ENCODE data around the gene CYP27B1. TPM values are rescaled to one million over a fixed set of nuclear protein-coding genes. Genes with fewer than 3 reads are reported as not detected.
A peak's percentile ranks its signal among the peaks of the same experiment; 100 is the strongest.

Gene CYP27B1
- total and polyA plus RNA-seq, 9 of the 15 experiments (the other 6 are each of a cell fraction or from before 2014, with no cell fraction given): 0.18 to 4.2 (median 1.8) TPM

DNA sequence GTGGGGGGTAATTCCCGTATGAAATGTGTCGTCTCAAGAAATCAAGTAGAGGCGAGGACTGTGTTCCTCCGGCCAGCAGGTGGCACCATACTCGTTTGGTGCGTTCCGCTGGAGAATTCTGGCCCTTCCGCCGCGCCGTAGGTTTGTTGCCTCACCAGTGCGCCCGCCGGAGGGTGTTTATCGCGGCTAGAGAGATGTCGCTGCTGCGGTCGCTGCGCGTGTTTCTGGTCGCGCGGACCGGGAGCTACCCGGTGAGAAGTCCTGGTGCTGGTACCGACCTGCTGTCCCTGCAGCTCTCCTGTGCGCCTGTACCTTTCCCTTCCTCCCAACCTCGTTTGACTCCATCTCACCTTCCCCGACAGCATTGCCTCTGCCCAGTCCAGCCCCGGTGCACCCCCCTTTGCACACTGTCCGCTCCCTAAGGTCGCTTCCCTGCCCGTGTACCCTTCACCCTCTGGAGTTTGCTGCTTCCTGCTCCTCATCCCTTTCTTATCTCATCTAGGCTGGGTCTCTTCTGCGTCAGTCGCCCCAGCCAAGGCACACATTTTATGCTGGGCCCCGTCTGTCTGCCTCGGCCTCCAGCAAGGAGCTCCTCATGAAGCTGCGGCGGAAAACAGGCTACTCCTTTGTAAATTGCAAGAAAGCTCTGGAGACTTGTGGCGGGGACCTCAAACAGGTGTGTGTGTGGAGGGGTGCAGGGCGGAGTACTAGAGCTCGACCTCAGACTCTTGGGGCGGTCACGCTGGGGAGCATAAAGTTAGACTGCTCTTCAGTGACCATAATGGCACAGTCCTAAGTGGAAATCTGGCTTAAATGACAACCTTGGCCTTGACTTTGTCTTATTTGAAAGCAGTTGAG lies 16.0 kb upstream of the CYP27B1 start, which contains the start of gene TSFM (continued):
- TF ChIP-seq, protein P1, sequence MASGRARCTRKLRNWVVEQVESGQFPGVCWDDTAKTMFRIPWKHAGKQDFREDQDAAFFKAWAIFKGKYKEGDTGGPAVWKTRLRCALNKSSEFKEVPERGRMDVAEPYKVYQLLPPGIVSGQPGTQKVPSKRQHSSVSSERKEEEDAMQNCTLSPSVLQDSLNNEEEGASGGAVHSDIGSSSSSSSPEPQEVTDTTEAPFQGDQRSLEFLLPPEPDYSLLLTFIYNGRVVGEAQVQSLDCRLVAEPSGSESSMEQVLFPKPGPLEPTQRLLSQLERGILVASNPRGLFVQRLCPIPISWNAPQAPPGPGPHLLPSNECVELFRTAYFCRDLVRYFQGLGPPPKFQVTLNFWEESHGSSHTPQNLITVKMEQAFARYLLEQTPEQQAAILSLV (tag; IDR thresholded peaks at IDR 0.05): peak; percentile 67; the same call in 1 of the 2 replicates
- no peak for TF ChIP-seq ZBTB7A (IDR thresholded peaks at IDR 0.05; ENCODE audit: borderline replicate concordance, control insufficient read depth, low read depth, low read length)
- TF ChIP-seq, protein P2, sequence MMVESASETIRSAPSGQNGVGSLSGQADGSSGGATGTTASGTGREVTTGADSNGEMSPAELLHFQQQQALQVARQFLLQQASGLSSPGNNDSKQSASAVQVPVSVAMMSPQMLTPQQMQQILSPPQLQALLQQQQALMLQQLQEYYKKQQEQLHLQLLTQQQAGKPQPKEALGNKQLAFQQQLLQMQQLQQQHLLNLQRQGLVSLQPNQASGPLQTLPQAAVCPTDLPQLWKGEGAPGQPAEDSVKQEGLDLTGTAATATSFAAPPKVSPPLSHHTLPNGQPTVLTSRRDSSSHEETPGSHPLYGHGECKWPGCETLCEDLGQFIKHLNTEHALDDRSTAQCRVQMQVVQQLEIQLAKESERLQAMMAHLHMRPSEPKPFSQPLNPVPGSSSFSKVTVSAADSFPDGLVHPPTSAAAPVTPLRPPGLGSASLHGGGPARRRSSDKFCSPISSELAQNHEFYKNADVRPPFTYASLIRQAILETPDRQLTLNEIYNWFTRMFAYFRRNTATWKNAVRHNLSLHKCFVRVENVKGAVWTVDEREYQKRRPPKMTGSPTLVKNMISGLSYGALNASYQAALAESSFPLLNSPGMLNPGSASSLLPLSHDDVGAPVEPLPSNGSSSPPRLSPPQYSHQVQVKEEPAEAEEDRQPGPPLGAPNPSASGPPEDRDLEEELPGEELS (CRISPR knock-in tag; IDR thresholded peaks at IDR 0.05; ENCODE audit: borderline replicate concordance): peak; percentile 88
- TF ChIP-seq YY1 (IDR thresholded peaks at IDR 0.05; ENCODE audit: borderline replicate concordance in 1 of 3, control insufficient read depth in 1 of 3, extremely low read depth in 1 of 3, insufficient read depth in 3 of 3, insufficient read length in 1 of 3, insufficient replicate concordance in 2 of 3, low read depth in 1 of 3, low read length in 2 of 3): peak; percentile 8 to 75 (median 71)
- TF ChIP-seq ZNF232 (CRISPR knock-in tag; IDR thresholded peaks at IDR 0.05): 0 out of 2 replicates have a peak, but pooled peaks have one; percentile 14
- peak in 1 of 2 experiments; percentile 87; a peak in 1 of 4 replicates for TF ChIP-seq MCM7 (IDR thresholded peaks at IDR 0.05)
- TF ChIP-seq, protein P3, sequence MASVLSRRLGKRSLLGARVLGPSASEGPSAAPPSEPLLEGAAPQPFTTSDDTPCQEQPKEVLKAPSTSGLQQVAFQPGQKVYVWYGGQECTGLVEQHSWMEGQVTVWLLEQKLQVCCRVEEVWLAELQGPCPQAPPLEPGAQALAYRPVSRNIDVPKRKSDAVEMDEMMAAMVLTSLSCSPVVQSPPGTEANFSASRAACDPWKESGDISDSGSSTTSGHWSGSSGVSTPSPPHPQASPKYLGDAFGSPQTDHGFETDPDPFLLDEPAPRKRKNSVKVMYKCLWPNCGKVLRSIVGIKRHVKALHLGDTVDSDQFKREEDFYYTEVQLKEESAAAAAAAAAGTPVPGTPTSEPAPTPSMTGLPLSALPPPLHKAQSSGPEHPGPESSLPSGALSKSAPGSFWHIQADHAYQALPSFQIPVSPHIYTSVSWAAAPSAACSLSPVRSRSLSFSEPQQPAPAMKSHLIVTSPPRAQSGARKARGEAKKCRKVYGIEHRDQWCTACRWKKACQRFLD (CRISPR knock-in tag; IDR thresholded peaks at IDR 0.05): no peak
- no peak for TF ChIP-seq ZNF75A (CRISPR knock-in tag; IDR thresholded peaks at IDR 0.05)
- no peak for TF ChIP-seq ILK (tag; IDR thresholded peaks at IDR 0.05; ENCODE audit: borderline replicate concordance, low read depth)
- peak; percentile 97 for TF ChIP-seq POU5F1 (IDR thresholded peaks at IDR 0.05; ENCODE audit: borderline replicate concordance, low read depth, low read length, partially characterized antibody)
- TF ChIP-seq CSDE1 (IDR thresholded peaks at IDR 0.05): no peak
- peak; percentile 90 for TF ChIP-seq HMGN3 (IDR thresholded peaks at IDR 0.05; ENCODE audit: borderline replicate concordance, extremely low read depth, insufficient read length, low read depth, low read length)
- TF ChIP-seq PURB (CRISPR knock-in tag; IDR thresholded peaks at IDR 0.05; ENCODE audit: low read depth): no peak
- TF ChIP-seq ZNF175 (CRISPR knock-in tag; IDR thresholded peaks at IDR 0.05; ENCODE audit: low read depth): no peak
- peak; percentile 94 for TF ChIP-seq CREB1 (IDR thresholded peaks at IDR 0.05)
- TF ChIP-seq CREB1 (CRISPR knock-in tag; IDR thresholded peaks at IDR 0.05): peak; percentile 88
- TF ChIP-seq, protein P4, sequence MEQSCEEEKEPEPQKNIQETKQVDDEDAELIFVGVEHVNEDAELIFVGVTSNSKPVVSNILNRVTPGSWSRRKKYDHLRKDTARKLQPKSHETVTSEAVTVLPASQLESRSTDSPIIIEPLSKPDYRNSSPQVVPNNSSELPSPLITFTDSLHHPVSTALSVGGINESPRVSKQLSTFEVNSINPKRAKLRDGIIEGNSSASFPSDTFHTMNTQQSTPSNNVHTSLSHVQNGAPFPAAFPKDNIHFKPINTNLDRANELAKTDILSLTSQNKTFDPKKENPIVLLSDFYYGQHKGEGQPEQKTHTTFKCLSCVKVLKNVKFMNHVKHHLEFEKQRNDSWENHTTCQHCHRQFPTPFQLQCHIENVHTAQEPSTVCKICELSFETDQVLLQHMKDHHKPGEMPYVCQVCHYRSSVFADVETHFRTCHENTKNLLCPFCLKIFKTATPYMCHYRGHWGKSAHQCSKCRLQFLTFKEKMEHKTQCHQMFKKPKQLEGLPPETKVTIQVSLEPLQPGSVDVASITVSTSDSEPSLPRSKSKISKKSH (CRISPR knock-in tag; IDR thresholded peaks at IDR 0.05): no peak
- no peak for TF ChIP-seq TAL1 (IDR thresholded peaks at IDR 0.05)
- no peak for TF ChIP-seq ILF3 (IDR thresholded peaks at IDR 0.05; ENCODE audit: borderline replicate concordance)
- peak; percentile 88; the same call in 1 of the 2 replicates for TF ChIP-seq TARDBP (IDR thresholded peaks at IDR 0.05)
- peak; percentile 2; the same call in 1 of the 2 replicates for TF ChIP-seq MAFK (IDR thresholded peaks at IDR 0.05; ENCODE audit: low read length)
